ENCODE measurements around the gene TUBB.

Gene TUBB

GRCh38 chr6:30717129-30717844 is 2.9 kb upstream of the TUBB start, which contains the start of gene MDC1 (continued):
- no peak for TF ChIP-seq ZNF513 (tag by site-specific recombination; IDR thresholded peaks at IDR 0.05)
- TF ChIP-seq ZNF280D (tag by site-specific recombination; IDR thresholded peaks at IDR 0.05), result no peak
- no peak for TF ChIP-seq ZNF549 (tag by site-specific recombination; IDR thresholded peaks at IDR 0.05)
- peak; percentile 90 for TF ChIP-seq ZNF324 (tag by site-specific recombination; IDR thresholded peaks at IDR 0.05)
- TF ChIP-seq ZNF155 (tag by site-specific recombination; IDR thresholded peaks at IDR 0.05), result no peak
- TF ChIP-seq ZNF335 (tag by site-specific recombination; conservative IDR thresholded peaks at IDR 0.05), result peak; percentile 68
- TF ChIP-seq ZFP37 (tag by site-specific recombination; IDR thresholded peaks at IDR 0.05), result no peak; the same call in 1 of the 2 replicates
- no peak for TF ChIP-seq ZNF16 (tag by site-specific recombination; IDR thresholded peaks at IDR 0.05; ENCODE audit: low read depth)
- TF ChIP-seq GLIS1 (tag by site-specific recombination; IDR thresholded peaks at IDR 0.05), result peak; percentile 85
- TF ChIP-seq ZNF391 (tag by site-specific recombination; IDR thresholded peaks at IDR 0.05; ENCODE audit: borderline replicate concordance, low read depth), result peak; percentile 56; the same call in 1 of the 2 replicates
- TF ChIP-seq ZEB2 (tag by site-specific recombination; IDR thresholded peaks at IDR 0.05), result peak; percentile 100
- TF ChIP-seq ZSCAN18 (tag by site-specific recombination; IDR thresholded peaks at IDR 0.05), result peak; percentile 69
- peak; percentile 94 for TF ChIP-seq ZNF639 (tag by site-specific recombination; IDR thresholded peaks at IDR 0.05)
- TF ChIP-seq ZNF830 (tag by site-specific recombination; IDR thresholded peaks at IDR 0.05; ENCODE audit: low read depth), result no peak
- TF ChIP-seq HIC1 (tag by site-specific recombination; IDR thresholded peaks at IDR 0.05), result peak; percentile 95
- TF ChIP-seq ZBTB26 (tag by site-specific recombination; optimal IDR thresholded peaks at IDR 0.05), result peak; percentile 89
- 0 out of 2 replicates have a peak, but pooled peaks have one; percentile 8 for TF ChIP-seq PRDM4 (tag by site-specific recombination; IDR thresholded peaks at IDR 0.05)
- TF ChIP-seq ZNF664 (tag by site-specific recombination; IDR thresholded peaks at IDR 0.05), result no peak
- TF ChIP-seq ZNF544 (tag by site-specific recombination; IDR thresholded peaks at IDR 0.05), result no peak
